ENCODE results near the gene HS3ST4. TPM values are rescaled to one million over a fixed set of nuclear protein-coding genes. Genes with fewer than 3 reads are reported as not detected.
A peak's percentile ranks its signal among the peaks of the same experiment; 100 is the strongest.

The HS3ST4 gene
- polyA plus RNA-seq, 4 donors: 0.04 to 0.35 TPM; not detected in 2

DNA sequence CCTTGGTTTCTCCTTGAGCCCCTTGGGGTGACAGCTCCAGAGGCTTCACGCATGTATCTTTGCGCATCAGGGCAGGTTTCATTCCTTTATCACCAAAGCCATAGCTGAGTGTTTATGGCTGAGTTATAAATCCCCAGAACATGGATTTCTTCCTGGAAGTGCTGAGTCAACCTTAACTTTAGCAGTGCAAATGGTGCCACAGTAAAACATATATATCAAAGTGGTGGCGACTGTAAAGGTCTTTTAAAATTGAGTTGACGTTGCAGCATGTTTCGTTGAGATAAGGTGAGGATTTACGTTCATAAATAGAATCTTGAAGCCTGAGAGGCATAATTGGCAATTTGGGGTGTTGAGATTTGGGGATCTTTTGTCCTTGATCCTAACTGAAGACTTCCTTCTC, 214.1 kb downstream of the HS3ST4 start:
- Histone ChIP-seq H3K36me3 (ENCODE audit: control insufficient read depth in 3 of 3, insufficient read depth in 2 of 3, low read depth in 1 of 3, low read length in 3 of 3) (no peaks in the 10 kb centered on the region), H3K9me3 (ENCODE audit: control insufficient read depth in 2 of 2, insufficient read depth in 1 of 2, low read depth in 1 of 2, low read length in 1 of 2) (no peaks in the 10 kb centered on the region), H3K4me3 (ENCODE audit: low read depth in 1 of 3, low read length in 3 of 3) (no peak overlapping the region), H3K4me1 (ENCODE audit: control insufficient read depth in 3 of 3, insufficient read depth in 2 of 3, low read depth in 1 of 3, low read length in 2 of 3) (no peaks in the 10 kb centered on the region), H3K27ac (ENCODE audit: low read depth in 1 of 3, low read length in 2 of 3) (no peak overlapping the region), H3K27me3 (ENCODE audit: control insufficient read depth in 3 of 3, insufficient read depth in 3 of 3, low read length in 3 of 3) (peaks cover 0 to 7% (median 0%) of the 10 kb centered on the region in 3 donors)
- DNase-seq: peak in 1 of 2 donors; percentile 4
- FAIRE-seq: no peak
- WGBS, 3 donors: 50 to 71% (median 62%) methylated on average over 6 of the region's 6 CpGs

DNA sequence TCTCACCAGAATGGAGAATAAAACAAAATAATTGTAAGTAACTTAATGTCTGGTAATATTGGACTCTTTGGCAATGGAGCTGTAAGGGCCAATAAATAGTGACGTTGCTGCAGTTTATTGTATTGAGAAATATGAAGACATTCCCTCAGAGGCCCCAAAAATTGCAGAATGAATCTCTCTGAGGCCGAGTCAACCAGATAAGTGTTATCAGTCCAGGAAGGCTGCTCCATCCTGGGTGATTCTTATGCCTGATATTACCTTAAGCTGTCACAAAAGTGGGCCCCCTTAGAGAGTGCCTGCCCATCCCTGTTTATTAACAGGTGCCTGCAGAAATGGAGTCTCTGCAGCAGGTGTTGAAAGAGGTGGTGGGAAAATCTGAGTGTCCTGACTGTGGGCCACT, 219.2 kb downstream of the HS3ST4 start:
- Histone ChIP-seq H3K27me3 (ENCODE audit: control insufficient read depth in 3 of 3, insufficient read depth in 3 of 3, low read length in 3 of 3) (peaks cover 0 to 7% (median 0%) of the 10 kb centered on the region in 3 donors), H3K9me3 (ENCODE audit: control insufficient read depth in 2 of 2, insufficient read depth in 1 of 2, low read depth in 1 of 2, low read length in 1 of 2) (no peaks in the 10 kb centered on the region), H3K4me3 (ENCODE audit: low read depth in 1 of 3, low read length in 3 of 3) (no peak overlapping the region), H3K36me3 (ENCODE audit: control insufficient read depth in 3 of 3, insufficient read depth in 2 of 3, low read depth in 1 of 3, low read length in 3 of 3) (no peaks in the 10 kb centered on the region), H3K27ac (ENCODE audit: low read depth in 1 of 3, low read length in 2 of 3) (no peak overlapping the region), H3K4me1 (ENCODE audit: control insufficient read depth in 3 of 3, insufficient read depth in 2 of 3, low read depth in 1 of 3, low read length in 2 of 3) (no peaks in the 10 kb centered on the region)
- WGBS, 3 donors: 11 to 37% (median 23%) methylated on average over 2 of the region's 2 CpGs
- peak in 1 of 2 donors; percentile 50 for DNase-seq
- FAIRE-seq: no peak

GRCh38 chr16:25912321-25912720, 220.6 kb downstream of the HS3ST4 start:
- Histone ChIP-seq H3K36me3 (ENCODE audit: control insufficient read depth in 3 of 3, insufficient read depth in 2 of 3, low read depth in 1 of 3, low read length in 3 of 3) (no peaks in the 10 kb centered on the region), H3K27ac (ENCODE audit: low read depth in 1 of 3, low read length in 2 of 3) (no peak overlapping the region), H3K27me3 (ENCODE audit: control insufficient read depth in 3 of 3, insufficient read depth in 3 of 3, low read length in 3 of 3) (peaks cover 0 to 7% (median 0%) of the 10 kb centered on the region in 3 donors), H3K4me3 (ENCODE audit: low read depth in 1 of 3, low read length in 3 of 3) (no peak overlapping the region), H3K4me1 (ENCODE audit: control insufficient read depth in 3 of 3, insufficient read depth in 2 of 3, low read depth in 1 of 3, low read length in 2 of 3) (no peaks in the 10 kb centered on the region), H3K9me3 (ENCODE audit: control insufficient read depth in 2 of 2, insufficient read depth in 1 of 2, low read depth in 1 of 2, low read length in 1 of 2) (no peaks in the 10 kb centered on the region)
- DNase-seq (peak in 1 of 2 donors; percentile 5), FAIRE-seq (no peak)
- WGBS, 3 donors: 67 to 77% (median 68%) methylated on average over 5 of the region's 5 CpGs

GRCh38 chr16:25914357-25914962, 222.7 kb downstream of the HS3ST4 start:
- H3K4me3 ChIP-seq (ENCODE audit: low read depth in 1 of 3, low read length in 3 of 3): no peak overlapping the region
- no peak overlapping the region for H3K27ac ChIP-seq (ENCODE audit: low read depth in 1 of 3, low read length in 2 of 3)
- no peaks in the 10 kb centered on the region for H3K36me3 ChIP-seq (ENCODE audit: control insufficient read depth in 3 of 3, insufficient read depth in 2 of 3, low read depth in 1 of 3, low read length in 3 of 3)
- H3K27me3 ChIP-seq (ENCODE audit: control insufficient read depth in 3 of 3, insufficient read depth in 3 of 3, low read length in 3 of 3): no peaks in the 10 kb centered on the region
- WGBS, 3 donors: 77 to 85% (median 78%) methylated on average over 7 of the region's 7 CpGs
- H3K4me1 ChIP-seq (ENCODE audit: control insufficient read depth in 3 of 3, insufficient read depth in 2 of 3, low read depth in 1 of 3, low read length in 2 of 3): no peaks in the 10 kb centered on the region
- no peaks in the 10 kb centered on the region for H3K9me3 ChIP-seq (ENCODE audit: control insufficient read depth in 2 of 2, insufficient read depth in 1 of 2, low read depth in 1 of 2, low read length in 1 of 2)
- FAIRE-seq: no peak
- no peak for DNase-seq

GRCh38 chr16:25916037-25916436, 224.3 kb downstream of the HS3ST4 start:
- FAIRE-seq (no peak), DNase-seq (no peak)
- Histone ChIP-seq H3K4me1 (ENCODE audit: control insufficient read depth in 3 of 3, insufficient read depth in 2 of 3, low read depth in 1 of 3, low read length in 2 of 3) (no peaks in the 10 kb centered on the region), H3K4me3 (ENCODE audit: low read depth in 1 of 3, low read length in 3 of 3) (no peak overlapping the region), H3K27me3 (ENCODE audit: control insufficient read depth in 3 of 3, insufficient read depth in 3 of 3, low read length in 3 of 3) (no peaks in the 10 kb centered on the region), H3K27ac (ENCODE audit: low read depth in 1 of 3, low read length in 2 of 3) (no peak overlapping the region), H3K9me3 (ENCODE audit: control insufficient read depth in 2 of 2, insufficient read depth in 1 of 2, low read depth in 1 of 2, low read length in 1 of 2) (no peaks in the 10 kb centered on the region), H3K36me3 (ENCODE audit: control insufficient read depth in 3 of 3, insufficient read depth in 2 of 3, low read depth in 1 of 3, low read length in 3 of 3) (no peaks in the 10 kb centered on the region)
- 43 to 76% (median 63%) methylated on average over 4 of the region's 4 CpGs for WGBS, 3 donors

GRCh38 chr16:25922438-25922837, 230.7 kb downstream of the HS3ST4 start:
- DNase-seq: no peak
- WGBS, 3 donors: 13 to 25% (median 21%) methylated on average over 2 of the region's 2 CpGs
- Histone ChIP-seq H3K4me3 (ENCODE audit: low read depth in 1 of 3, low read length in 3 of 3) (no peak overlapping the region), H3K4me1 (ENCODE audit: control insufficient read depth in 3 of 3, insufficient read depth in 2 of 3, low read depth in 1 of 3, low read length in 2 of 3) (no peaks in the 10 kb centered on the region), H3K36me3 (ENCODE audit: control insufficient read depth in 3 of 3, insufficient read depth in 2 of 3, low read depth in 1 of 3, low read length in 3 of 3) (no peaks in the 10 kb centered on the region), H3K27ac (ENCODE audit: low read depth in 1 of 3, low read length in 2 of 3) (no peak overlapping the region), H3K9me3 (ENCODE audit: control insufficient read depth in 2 of 2, insufficient read depth in 1 of 2, low read depth in 1 of 2, low read length in 1 of 2) (no peaks in the 10 kb centered on the region), H3K27me3 (ENCODE audit: control insufficient read depth in 3 of 3, insufficient read depth in 3 of 3, low read length in 3 of 3) (no peaks in the 10 kb centered on the region)
- FAIRE-seq: no peak

DNA sequence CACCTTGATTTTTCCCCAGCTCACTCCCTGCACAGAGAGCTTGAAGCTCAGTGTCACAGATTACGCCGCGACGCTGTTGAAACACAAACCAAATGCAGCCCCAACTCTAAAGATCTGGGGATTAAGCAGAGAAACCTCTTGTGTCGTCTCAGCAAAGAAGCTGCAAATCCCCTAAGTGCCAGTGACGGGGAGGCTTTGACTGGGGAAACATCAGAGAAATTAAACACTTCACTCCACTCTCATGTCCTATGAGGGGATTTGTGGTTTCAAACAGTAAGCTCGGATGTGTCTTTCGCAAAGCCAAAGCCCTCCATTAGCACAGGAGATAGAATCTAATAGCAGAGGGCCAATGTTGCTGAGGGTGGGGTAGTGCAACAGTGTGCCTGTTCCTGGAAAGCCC, 233.7 kb downstream of the HS3ST4 start:
- Histone ChIP-seq H3K4me1 (ENCODE audit: control insufficient read depth in 3 of 3, insufficient read depth in 2 of 3, low read depth in 1 of 3, low read length in 2 of 3) (no peaks in the 10 kb centered on the region), H3K36me3 (ENCODE audit: control insufficient read depth in 3 of 3, insufficient read depth in 2 of 3, low read depth in 1 of 3, low read length in 3 of 3) (no peaks in the 10 kb centered on the region), H3K9me3 (ENCODE audit: control insufficient read depth in 2 of 2, insufficient read depth in 1 of 2, low read depth in 1 of 2, low read length in 1 of 2) (no peaks in the 10 kb centered on the region), H3K27me3 (ENCODE audit: control insufficient read depth in 3 of 3, insufficient read depth in 3 of 3, low read length in 3 of 3) (no peaks in the 10 kb centered on the region), H3K4me3 (ENCODE audit: low read depth in 1 of 3, low read length in 3 of 3) (no peak overlapping the region), H3K27ac (ENCODE audit: low read depth in 1 of 3, low read length in 2 of 3) (no peak overlapping the region)
- FAIRE-seq (no peak), DNase-seq (no peak)
- 71 to 75% (median 75%) methylated on average over 8 of the region's 8 CpGs for WGBS, 3 donors

GRCh38 chr16:25931473-25932035, 239.8 kb downstream of the HS3ST4 start:
- no peak for DNase-seq
- no peaks in the 10 kb centered on the region for H3K9me3 ChIP-seq (ENCODE audit: control insufficient read depth in 2 of 2, insufficient read depth in 1 of 2, low read depth in 1 of 2, low read length in 1 of 2)
- WGBS, 3 donors: 70 to 79% (median 79%) methylated on average over 4 of the region's 4 CpGs
- H3K4me3 ChIP-seq (ENCODE audit: low read depth in 1 of 3, low read length in 3 of 3): no peak overlapping the region
- H3K27me3 ChIP-seq (ENCODE audit: control insufficient read depth in 3 of 3, insufficient read depth in 3 of 3, low read length in 3 of 3): no peaks in the 10 kb centered on the region
- no peak for FAIRE-seq
- H3K27ac ChIP-seq (ENCODE audit: low read depth in 1 of 3, low read length in 2 of 3): no peak overlapping the region
- H3K4me1 ChIP-seq (ENCODE audit: control insufficient read depth in 3 of 3, insufficient read depth in 2 of 3, low read depth in 1 of 3, low read length in 2 of 3): no peaks in the 10 kb centered on the region
- no peaks in the 10 kb centered on the region for H3K36me3 ChIP-seq (ENCODE audit: control insufficient read depth in 3 of 3, insufficient read depth in 2 of 3, low read depth in 1 of 3, low read length in 3 of 3)

All from small intestine (tissue), 7 donors.